Measurements from ENCODE around the gene STOML2. TPM values are rescaled to one million over a fixed set of nuclear protein-coding genes. Genes with fewer than 3 reads are reported as not detected.

The STOML2 gene
- total and polyA plus RNA-seq, 7 donors, result 98.6 to 228 (median 138) TPM

- Histone ChIP-seq H3K9me3 (no peaks in the 10 kb centered on the region), H3K4me3 (no peak overlapping the region), H3K27ac (no peak overlapping the region), H3K36me3 (ENCODE audit: insufficient read depth in 1 of 2, low read depth in 1 of 2) (peaks cover 45 to 72% of the 10 kb centered on the region in 2 donors), H3K4me1 (peaks cover 29% of the 10 kb centered on the region), H3K27me3 (ENCODE audit: insufficient read depth in 3 of 3, low read length in 2 of 3) (no peaks in the 10 kb centered on the region)
- 80 to 89% (median 83%) methylated on average over 1 of the region's 1 CpG for WGBS, 3 donors
- no peak for DNase-seq
- no peak for ATAC-seq
- intact Hi-C loops (cut with DNase I), result no loop called here
- no peak for TF ChIP-seq CTCF (IDR thresholded peaks at IDR 0.05)
Observed at GRCh38 chr9:35067056-35067455, 35.9 kb downstream of the STOML2 start.

- Histone ChIP-seq H3K36me3 (ENCODE audit: insufficient read depth in 1 of 2, low read depth in 1 of 2) (peaks cover 67 to 100% of the 10 kb centered on the region in 2 donors), H3K4me1 (no peaks in the 10 kb centered on the region), H3K27ac (no peak overlapping the region), H3K4me3 (no peak overlapping the region), H3K9me3 (no peaks in the 10 kb centered on the region), H3K27me3 (ENCODE audit: insufficient read depth in 3 of 3, low read length in 2 of 3) (no peaks in the 10 kb centered on the region)
- no peak for DNase-seq
- 91 to 95% (median 92%) methylated on average over 11 of the region's 11 CpGs for WGBS, 3 donors
- peak; percentile 18 to 77 (median 45) for ATAC-seq
- intact Hi-C loops (cut with DNase I), result no loop called here
- no peak for TF ChIP-seq CTCF (IDR thresholded peaks at IDR 0.05)
Observed at GRCh38 chr9:35060548-35061207, 42.3 kb downstream of the STOML2 start.

GRCh38 chr9:35059438-35059837, 43.5 kb downstream of the STOML2 start:
- TF ChIP-seq CTCF (IDR thresholded peaks at IDR 0.05), result no peak
- ATAC-seq (no peak), DNase-seq (no peak)
- Histone ChIP-seq H3K4me3 (no peak overlapping the region), H3K27me3 (ENCODE audit: insufficient read depth in 3 of 3, low read length in 2 of 3) (no peaks in the 10 kb centered on the region), H3K4me1 (no peaks in the 10 kb centered on the region), H3K27ac (no peak overlapping the region), H3K36me3 (ENCODE audit: insufficient read depth in 1 of 2, low read depth in 1 of 2) (peaks cover 66 to 100% of the 10 kb centered on the region in 2 donors), H3K9me3 (no peaks in the 10 kb centered on the region)
- WGBS, 3 donors, result 87 to 95% (median 93%) methylated on average over 10 of the region's 10 CpGs
- intact Hi-C loops (cut with DNase I), result no loop called here

GRCh38 chr9:35057271-35057620, 45.7 kb downstream of the STOML2 start:
- H3K27ac ChIP-seq, result no peak overlapping the region
- no peaks in the 10 kb centered on the region for H3K27me3 ChIP-seq (ENCODE audit: insufficient read depth in 3 of 3, low read length in 2 of 3)
- H3K4me3 ChIP-seq, result no peak overlapping the region
- no peaks in the 10 kb centered on the region for H3K9me3 ChIP-seq
- H3K36me3 ChIP-seq (ENCODE audit: insufficient read depth in 1 of 2, low read depth in 1 of 2), result peaks cover 50 to 99% of the 10 kb centered on the region in 2 donors
- TF ChIP-seq CTCF (IDR thresholded peaks at IDR 0.05), result no peak
- no peak for DNase-seq
- H3K4me1 ChIP-seq, result no peaks in the 10 kb centered on the region
- 96 to 98% (median 97%) methylated on average over 8 of the region's 8 CpGs for WGBS, 3 donors
- ATAC-seq, result no peak
- intact Hi-C loops (cut with DNase I), result no loop called here
